HG02678 (cell line): ENCODE data around the gene ZBTB9.
"Not testable (repeated sequence)": the region's sequence is repeated elsewhere in the genome, so short reads cannot be mapped to it uniquely, and the experiment has no call there.

ENCODE experiments used
- ATAC-seq: cut with Tn5 transposase; IDR thresholded peaks from one replicate; pipeline ENCODE4 v1.9.1; 2021; ENCODE audit warnings: mild to moderate bottlenecking, moderate library complexity; ENCODE audit not compliant: unreplicated experiment

The ZBTB9 gene

DNA sequence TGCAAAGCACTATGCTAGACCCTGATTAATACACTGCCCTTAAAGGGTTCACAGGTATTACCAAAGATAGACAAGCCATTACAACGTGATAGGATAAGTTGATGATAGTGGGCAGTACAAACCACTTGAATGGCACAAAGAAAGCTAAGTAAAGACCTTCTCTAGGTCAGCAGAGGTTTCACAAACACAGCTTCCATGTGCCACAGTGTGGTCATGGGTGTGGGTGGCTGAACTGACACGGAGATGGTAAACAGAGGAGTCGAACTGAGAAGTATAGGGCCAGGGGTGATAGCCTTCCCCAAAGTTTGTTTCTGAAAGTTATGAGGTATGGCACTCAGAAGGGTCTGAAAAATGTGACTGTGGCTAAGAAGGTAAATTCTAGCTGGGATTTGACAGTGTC lies 4.3 kb downstream of the ZBTB9 start:
- ATAC-seq, result no peak

DNA sequence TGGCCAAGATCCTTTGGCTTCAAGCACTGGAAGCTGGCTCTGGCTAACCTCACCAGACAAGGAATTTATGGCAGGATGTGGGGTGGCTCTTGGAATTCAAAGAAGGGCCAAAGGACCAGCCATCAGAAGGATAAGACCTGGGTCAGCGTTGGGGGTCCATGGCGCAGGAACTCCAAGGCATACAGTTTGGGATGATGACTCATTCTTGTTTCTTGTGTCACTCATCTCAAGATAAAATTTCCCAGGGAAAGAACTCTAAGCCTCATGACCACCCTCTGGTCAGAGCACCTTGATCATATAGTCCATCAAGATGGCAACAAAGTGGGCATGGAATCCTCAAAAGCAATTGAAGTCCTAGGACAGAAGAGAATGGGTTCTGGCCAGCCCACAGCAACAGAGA lies 4.8 kb downstream of the ZBTB9 start:
- no peak for ATAC-seq

DNA sequence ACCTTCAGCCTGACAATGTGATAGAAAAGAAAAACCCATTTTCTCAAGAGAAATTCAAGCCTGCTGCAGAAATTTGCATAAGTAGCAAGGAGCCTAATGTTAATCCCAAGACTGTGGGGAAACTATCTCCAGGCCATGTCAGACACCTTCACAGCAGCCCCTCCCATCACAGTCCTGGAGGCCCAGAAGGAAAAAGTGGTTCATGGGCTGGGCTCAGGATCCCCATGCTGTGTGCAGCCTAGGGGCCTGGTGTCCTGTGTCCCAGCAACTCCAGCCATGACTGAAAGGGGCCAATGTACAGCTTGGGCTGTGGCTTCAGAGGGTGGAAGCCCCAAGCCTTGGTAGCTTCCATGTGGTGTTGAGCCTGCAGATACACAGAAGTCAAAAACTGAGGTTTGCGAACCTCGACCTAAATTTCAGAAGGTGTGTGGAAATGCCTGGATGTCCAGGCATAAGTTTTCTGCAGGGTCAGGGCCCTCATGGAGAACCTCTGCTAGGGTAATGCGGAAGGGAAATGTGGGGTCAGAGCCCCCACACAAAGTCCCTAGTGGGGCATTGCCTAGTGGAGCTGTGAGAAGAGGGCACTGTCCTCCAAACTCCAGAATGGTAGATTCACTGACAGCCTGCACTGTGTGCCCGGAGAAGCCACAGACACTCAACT lies 11.8 kb downstream of the ZBTB9 start:
- no peak for ATAC-seq

DNA sequence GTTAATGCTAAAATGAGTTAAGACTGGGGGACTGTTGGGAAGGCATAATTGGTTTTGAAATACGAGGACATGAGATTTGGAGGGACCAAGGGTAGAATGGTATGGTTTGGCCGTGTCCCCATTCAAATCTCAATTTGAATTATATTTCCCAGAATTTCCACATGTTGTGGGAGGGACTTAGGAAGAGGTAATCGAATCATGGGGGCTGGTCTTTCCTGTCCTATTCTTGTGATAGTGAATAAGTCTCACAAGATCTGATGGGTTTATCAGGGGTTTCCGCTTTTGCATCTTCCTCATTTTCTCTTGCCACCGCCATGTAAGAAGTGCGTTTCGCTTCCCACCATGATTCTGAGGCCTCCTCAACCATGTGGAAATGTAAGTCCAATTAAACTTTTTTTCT lies 12.7 kb downstream of the ZBTB9 start:
- ATAC-seq, result no peak

DNA sequence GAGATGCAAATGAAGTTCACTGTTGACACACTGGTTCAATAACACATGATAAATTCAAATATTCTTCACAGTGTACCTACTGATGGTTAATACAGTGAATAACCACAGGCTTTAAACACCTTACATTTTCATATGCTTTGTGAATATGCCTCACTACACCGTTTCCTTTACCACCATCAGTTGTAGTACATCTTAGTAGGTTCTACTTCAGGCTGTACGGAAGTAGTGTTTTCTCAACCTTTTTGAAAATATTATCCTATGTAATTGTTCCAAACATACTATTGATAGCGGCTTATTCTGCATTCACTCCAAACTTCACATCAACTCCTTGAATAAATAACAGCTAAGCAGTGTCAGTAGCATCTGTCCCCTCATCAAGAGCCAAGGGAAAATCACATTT lies 15.3 kb downstream of the ZBTB9 start:
- ATAC-seq, result no peak

DNA sequence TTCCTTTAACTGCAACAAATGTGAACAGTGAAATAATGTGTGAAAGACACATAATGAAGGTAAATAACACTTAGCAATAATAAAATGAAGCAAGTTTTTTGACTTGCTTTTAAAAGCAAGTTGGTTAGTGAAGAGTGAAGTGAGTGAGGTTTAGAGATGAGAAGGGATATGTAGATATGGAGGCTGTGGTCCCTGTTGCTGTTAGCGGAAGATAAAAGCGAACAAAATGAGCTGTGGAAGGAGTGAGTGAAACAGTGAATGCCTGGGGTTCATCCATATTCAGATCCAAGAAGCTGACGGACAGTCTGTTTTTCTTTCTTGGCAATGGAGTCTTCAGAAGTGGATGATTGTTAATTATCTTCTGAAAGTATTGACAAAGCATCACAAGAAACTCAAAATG lies 23.5 kb downstream of the ZBTB9 start:
- no peak for ATAC-seq

DNA sequence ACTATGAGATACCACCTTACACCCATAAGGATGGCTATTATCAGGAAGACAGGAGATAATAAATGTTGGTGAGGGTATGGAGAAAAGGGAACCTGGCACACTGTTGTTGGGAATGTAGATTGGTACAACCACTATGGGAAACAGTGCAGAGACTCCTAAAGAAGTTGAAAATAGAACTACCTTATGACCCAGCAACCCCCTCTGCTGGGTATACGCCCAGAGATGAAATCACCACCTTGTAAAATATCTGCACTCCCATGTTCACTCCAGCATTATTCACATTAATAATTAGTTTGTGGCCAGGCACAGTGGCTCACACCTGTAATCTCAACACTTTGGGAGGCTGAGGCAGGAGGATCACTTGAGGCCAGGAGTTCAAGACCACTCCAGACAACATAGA lies 26.8 kb downstream of the ZBTB9 start:
- no peak for ATAC-seq

DNA sequence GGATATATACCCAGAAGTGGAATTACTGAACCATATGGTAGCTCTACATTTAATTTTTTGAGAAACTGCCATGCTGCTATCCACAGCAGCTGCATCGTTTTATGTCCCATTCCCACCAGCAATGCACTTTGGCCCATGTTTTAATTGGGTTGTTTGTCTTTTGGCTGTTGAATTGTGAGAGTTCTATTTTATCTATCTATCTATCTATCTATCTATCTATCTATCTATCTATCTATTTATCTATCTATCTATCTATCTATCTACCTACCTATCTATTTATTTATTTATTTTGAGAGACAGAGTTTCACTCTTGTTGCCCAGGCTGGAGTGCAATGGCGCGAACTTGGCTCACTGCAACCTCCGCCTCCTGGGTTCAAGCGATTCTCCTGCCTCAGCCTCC lies 28.2 kb downstream of the ZBTB9 start:
- ATAC-seq, result not testable (repeated sequence)

DNA sequence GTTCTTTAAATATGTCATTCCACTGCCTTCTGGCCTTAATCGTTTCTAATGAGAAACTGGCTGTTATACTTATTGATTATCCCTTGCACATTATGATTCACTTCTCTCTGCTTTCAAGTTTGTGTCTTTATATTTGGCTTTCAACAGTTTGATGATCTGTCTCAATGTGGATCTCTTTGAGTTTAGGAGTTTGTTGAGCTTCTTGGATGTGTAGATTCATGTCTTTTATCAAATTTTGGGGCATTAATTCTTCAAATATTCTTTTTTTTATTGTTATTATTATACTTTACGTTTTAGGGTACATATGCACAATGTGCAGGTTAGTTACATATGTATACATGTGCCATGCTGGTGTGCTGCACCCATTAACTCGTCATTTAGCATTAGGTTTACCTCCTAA lies 29.3 kb downstream of the ZBTB9 start:
- ATAC-seq, result no peak

DNA sequence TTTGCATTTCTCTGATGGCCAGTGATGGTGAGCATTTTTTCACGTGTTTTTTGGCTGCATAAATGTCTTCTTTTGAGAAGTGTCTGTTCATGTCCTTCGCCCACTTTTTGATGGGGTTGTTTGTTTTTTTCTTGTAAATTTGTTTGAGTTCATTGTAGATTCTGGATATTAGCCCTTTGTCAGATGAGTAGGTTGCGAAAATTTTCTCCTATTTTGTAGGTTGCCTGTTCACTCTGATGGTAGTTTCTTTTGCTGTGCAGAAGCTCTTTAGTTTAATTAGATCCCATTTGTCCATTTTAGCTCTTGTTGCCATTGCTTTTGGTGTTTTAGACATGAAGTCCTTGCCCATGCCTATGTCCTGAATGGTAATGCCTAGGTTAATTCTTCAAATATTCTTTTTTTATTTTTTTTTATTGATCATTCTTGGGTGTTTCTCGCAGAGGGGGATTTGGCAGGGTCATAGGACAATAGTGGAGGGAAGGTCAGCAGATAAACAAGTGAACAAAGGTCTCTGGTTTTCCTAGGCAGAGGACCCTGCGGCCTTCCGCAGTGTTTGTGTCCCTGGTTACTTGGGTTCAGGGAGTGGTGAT lies 30.4 kb downstream of the ZBTB9 start:
- not testable (repeated sequence) for ATAC-seq

DNA sequence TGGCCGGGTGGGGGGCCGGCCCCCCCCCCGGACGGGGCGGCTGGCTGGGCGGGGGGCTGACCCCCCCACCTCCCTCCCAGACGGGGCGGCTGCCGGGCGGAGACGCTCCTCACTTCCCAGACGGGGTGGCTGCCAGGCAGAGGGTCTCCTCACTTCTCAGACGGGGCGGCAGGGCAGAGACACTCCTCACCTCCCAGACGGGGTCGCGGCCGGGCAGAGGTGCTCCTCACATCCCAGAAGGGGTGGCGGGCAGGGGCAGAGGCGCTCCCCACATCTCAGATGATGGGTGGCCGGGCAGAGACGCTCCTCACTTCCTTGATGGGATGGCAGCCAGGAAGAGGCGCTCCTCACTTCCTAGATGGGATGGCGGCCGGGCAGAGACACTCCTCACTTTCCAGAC lies 31.3 kb downstream of the ZBTB9 start:
- not testable (repeated sequence) for ATAC-seq

DNA sequence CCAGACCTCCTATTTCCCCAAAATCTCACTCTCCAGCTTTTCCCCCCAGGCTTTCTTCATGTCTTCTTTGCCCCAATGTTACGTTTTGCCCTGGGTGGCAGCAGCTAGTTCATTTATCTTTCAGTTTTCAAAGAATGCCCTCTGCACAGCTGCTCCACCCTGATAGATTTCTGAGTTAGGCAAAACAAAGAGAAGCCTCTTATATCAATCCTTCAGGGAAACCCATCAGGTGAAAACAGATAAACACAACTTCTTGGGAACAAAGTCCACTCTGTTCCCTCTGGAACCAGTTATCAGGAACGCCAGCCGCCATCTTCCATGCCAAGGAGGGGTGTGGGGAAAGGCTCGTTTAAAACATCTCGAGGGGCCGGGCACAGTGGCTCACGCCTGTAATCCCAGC lies 34.0 kb downstream of the ZBTB9 start:
- ATAC-seq, result no peak

DNA sequence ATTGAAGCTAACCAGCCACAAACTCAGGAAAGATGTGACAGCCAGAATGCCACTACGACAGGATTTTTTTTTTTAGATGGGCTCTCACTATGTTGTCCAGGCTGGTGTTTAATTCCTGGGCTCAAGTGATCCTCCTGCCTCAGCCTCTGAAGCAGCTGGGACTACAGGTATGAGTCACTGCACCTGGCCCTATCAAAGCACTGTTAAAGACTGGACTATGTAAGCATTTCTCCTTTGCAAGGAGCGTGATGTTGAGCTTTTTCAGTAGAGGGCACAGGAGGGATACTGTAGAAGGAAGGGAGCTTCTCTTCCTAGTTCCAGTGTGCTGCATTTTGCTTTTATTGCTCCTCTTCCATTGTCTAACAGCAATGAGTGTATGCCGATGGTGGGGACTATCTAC lies 35.8 kb downstream of the ZBTB9 start:
- no peak for ATAC-seq

DNA sequence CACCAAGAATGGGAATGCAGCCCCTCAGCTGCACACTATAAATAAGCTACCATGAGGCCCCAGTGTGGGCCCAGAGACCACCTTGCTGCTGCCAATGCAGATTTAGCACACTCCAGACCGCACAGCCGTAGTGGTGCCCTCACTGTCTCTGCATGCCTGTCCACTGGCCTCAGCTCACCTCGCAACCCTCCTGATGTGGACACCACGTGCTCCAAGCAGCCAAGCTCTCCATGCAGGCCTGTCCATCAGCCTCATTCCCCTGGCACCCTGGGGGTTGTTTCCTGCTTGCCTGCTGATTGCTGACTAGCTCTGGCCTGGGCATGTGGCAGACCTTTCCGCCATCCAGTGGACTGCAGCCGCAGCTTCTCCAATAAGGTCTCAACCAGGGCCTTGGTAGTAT lies 36.2 kb downstream of the ZBTB9 start:
- no peak for ATAC-seq

DNA sequence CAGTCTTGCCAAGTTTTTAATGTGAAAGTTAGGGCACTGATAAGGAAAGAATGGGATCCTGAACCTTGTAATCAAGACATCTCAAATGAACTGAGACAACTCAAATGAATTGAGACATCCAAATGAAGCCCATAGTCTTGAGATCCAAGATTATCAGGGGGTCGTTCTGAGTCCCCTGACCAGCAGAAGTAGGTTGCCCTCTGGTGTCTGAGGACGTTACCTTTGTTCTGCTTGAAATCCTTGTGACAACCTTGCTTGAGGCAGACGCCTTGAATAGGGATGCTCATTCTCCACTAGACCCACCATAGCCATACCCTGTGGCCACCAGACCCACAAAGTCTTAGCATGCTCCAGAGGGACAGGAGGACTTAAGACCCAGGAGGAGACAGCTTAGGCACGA lies 37.7 kb downstream of the ZBTB9 start:
- ATAC-seq, result no peak

DNA sequence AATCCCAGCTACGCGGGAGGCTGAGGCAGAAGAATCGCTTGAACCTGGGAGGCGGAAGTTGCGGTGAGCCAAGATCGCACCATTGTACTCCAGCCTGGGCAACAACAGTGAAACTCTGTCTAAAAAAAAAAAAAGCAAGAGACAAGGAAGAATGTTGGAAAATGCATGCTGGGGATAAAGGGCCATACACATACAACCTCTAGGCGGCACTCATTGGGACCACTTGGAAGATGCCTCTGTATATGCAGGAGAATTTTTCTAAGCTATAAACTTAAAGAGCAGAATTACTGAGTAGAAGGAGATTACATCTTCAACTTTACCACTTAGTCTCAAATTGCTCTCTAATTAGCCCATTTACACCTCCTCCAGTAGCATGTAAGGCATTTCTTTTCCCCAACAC lies 42.8 kb downstream of the ZBTB9 start:
- no peak for ATAC-seq

DNA sequence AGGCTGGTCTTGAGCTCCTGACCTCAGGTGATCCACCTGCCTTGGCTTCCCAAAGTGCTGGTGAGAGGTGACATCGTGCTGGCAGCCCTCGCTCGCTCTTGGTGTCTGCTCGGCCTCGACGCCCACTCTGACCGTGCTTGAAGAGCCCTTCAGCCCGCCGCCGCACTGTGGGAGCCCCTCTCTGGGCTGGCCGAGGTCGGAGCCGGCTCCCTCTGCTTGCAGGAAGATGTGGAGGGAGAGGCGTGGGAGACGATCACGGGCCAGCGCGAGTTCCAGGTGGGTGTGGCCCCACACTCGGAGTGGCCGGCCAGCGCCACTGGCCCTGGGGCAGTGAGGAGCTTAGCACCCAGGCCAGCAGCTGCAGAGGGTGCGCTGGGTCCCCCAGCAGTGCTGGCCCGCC lies 48.1 kb downstream of the ZBTB9 start:
- no peak for ATAC-seq

DNA sequence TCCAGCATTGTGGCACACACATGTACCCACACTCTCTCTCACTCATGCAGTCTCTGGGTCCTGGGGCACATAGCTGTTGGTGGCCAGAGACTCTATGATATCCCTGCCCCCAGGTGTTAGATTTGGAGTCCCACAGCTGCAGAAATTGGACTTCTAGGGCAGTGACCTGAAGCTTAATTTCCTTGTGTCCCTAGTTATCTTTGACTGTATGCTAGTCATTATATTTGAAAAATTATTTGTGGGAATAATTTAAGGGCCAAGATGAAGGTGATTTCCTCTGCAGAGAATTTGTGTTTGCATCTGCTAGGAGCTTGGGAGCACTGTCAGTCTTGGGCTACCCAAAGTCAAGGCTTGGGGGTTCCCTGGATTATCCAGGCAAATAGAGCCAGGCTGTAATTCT lies 50.1 kb downstream of the ZBTB9 start:
- no peak for ATAC-seq

DNA sequence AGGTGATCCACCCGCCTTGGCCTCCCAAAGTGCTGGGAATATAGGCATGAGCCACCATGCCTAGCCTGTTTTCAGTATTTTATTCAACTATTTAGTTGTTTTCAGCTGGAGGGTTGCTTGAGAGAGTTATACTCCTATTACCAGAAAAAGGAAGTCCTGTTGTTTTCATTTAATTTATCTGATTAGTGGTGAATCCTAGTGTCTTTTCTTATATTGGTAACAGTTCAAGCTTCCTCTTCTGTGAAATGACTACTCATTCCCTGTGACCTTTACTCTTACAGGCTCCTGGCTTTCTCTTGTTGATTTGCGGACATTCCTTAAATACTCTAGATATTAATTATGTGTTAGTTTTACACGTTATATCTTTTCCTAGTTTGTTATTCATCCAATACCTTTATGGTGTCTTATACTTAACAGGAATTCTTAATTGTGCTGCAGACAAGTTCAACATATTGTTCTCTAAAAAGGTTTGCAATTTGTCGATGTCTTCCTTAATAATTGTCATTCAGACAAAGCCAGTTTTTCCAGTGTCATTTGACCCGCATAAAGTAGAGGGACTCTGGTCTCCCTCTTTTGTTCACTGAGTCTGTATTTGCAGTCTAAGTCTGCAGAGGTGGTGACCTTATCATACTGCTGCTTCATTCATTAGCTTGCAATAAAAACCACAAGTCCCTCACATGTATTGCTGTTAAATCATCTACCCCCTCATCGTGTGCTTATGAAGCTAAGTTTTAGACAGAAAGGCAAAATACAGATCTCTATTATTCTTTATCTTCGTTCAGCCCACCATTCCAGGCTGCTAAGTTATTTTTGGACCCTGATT lies 51.4 kb downstream of the ZBTB9 start:
- no peak for ATAC-seq
